ENCODE results near the gene TBCD. TPM values are rescaled to one million over a fixed set of nuclear protein-coding genes. Genes with fewer than 3 reads are reported as not detected.

Gene TBCD
- total RNA-seq, 1 donor from 2014 or later: 156 TPM

- Histone ChIP-seq H3K4me3 (no peak overlapping the region), H3K27ac (no peak overlapping the region), H3K4me1 (no peaks in the 10 kb centered on the region), H3K27me3 (no peaks in the 10 kb centered on the region), H3K9me3 (no peaks in the 10 kb centered on the region), H3K36me3 (peaks cover 0 to 33% of the 10 kb centered on the region in 2 donors)
- TF ChIP-seq CTCF (IDR thresholded peaks at IDR 0.05): no peak
- intact Hi-C loops (cut with DNase I): no loop called here
- DNase-seq (ENCODE audit: low spot score in 2 of 2): no peak
These were observed 79.9 kb downstream of the TBCD start for GRCh38 chr17:82831818-82832200.

GRCh38 chr17:82832411-82832810, 80.5 kb downstream of the TBCD start:
- no peak for TF ChIP-seq CTCF (IDR thresholded peaks at IDR 0.05)
- no peak overlapping the region for H3K27ac ChIP-seq
- H3K4me3 ChIP-seq: no peak overlapping the region
- intact Hi-C loops (cut with DNase I): no loop called here
- no peaks in the 10 kb centered on the region for H3K9me3 ChIP-seq
- H3K36me3 ChIP-seq: peaks cover 0 to 27% of the 10 kb centered on the region in 2 donors
- H3K4me1 ChIP-seq: no peaks in the 10 kb centered on the region
- DNase-seq (ENCODE audit: low spot score in 2 of 2): no peak
- H3K27me3 ChIP-seq: no peaks in the 10 kb centered on the region

- Histone ChIP-seq H3K4me3 (no peak overlapping the region), H3K36me3 (peaks cover 0 to 24% of the 10 kb centered on the region in 2 donors), H3K9me3 (no peaks in the 10 kb centered on the region), H3K27ac (no peak overlapping the region), H3K27me3 (no peaks in the 10 kb centered on the region), H3K4me1 (no peaks in the 10 kb centered on the region)
- DNase-seq (ENCODE audit: low spot score in 2 of 2): no peak
- intact Hi-C loops (cut with DNase I): no loop called here
- no peak for TF ChIP-seq CTCF (IDR thresholded peaks at IDR 0.05)
These were observed 81.1 kb downstream of the TBCD start for GRCh38 chr17:82832881-82833475.

GRCh38 chr17:82835122-82835521, 83.3 kb downstream of the TBCD start:
- intact Hi-C loops (cut with DNase I): no loop called here

GRCh38 chr17:82835766-82836512, 84.1 kb downstream of the TBCD start:
- Histone ChIP-seq H3K36me3 (peaks cover 0 to 24% of the 10 kb centered on the region in 2 donors), H3K27me3 (no peaks in the 10 kb centered on the region), H3K27ac (no peak overlapping the region), H3K4me1 (no peaks in the 10 kb centered on the region), H3K9me3 (no peaks in the 10 kb centered on the region), H3K4me3 (no peak overlapping the region)
- DNase-seq (ENCODE audit: low spot score in 2 of 2): no peak
- no peak for TF ChIP-seq CTCF (IDR thresholded peaks at IDR 0.05)
- intact Hi-C loops (cut with DNase I): no loop called here

More at GRCh38 chr17:82835122-82835521, 83.3 kb downstream of the TBCD start:
- H3K27me3 ChIP-seq: no peaks in the 10 kb centered on the region
- no peaks in the 10 kb centered on the region for H3K4me1 ChIP-seq
- H3K36me3 ChIP-seq: peaks cover 0 to 24% of the 10 kb centered on the region in 2 donors
- no peak for TF ChIP-seq CTCF (IDR thresholded peaks at IDR 0.05)
- H3K27ac ChIP-seq: no peak overlapping the region
- no peak overlapping the region for H3K4me3 ChIP-seq
- no peak for DNase-seq (ENCODE audit: low spot score in 2 of 2)
- H3K9me3 ChIP-seq: no peaks in the 10 kb centered on the region

Data from ascending aorta (tissue), 2 donors.